Thyroid gland (tissue), 4 donors: Measurements from ENCODE around the gene DIP2C.

Source experiments
- POLR2A ChIP-seq, 2 donors: fragments of 450-650 bp; IDR thresholded peaks; one replicate each; pipeline ENCODE4 v1.6.1; 2017; ENCODE audit warnings: antibody characterized with exemption in 2 of 2, mild to moderate bottlenecking in 2 of 2, moderate library complexity in 1 of 2
- TF ChIP-seq, protein P1 (sequence below), 6 experiments: fragments of 200-600 bp in 3 of 6; fragments of 450-650 bp in 3 of 6; sonication (generic) in 3 of 6; IDR thresholded peaks; one replicate each; pipeline ENCODE4 v1.5.1; 2016 to 2019; ENCODE audit warnings: antibody characterized with exemption in 6 of 6, mild to moderate bottlenecking in 2 of 6, inconsistent platforms in 1 of 6, moderate library complexity in 1 of 6

DNA sequence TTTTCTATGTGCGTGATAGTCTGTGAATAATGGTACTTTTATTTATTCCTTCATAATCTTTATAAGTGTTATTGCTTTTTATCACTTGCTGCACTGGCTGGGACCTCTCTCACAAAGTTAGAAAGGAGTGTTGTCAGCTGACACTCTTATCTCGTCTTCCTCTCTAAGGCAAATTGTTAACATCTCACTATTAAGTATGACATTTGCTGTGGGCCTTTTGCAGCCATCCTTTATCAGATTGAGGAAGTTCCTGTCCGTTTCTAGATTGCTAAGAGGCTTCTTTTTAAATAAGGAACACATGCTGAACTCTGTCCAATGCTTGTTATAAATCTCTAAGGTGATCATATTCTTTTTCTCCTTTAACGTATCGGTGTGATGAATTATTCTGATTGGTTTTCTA, 27.4 kb upstream of the DIP2C start:
- no peak for TF ChIP-seq POLR2A (IDR thresholded peaks at IDR 0.05)
- TF ChIP-seq, protein P1, sequence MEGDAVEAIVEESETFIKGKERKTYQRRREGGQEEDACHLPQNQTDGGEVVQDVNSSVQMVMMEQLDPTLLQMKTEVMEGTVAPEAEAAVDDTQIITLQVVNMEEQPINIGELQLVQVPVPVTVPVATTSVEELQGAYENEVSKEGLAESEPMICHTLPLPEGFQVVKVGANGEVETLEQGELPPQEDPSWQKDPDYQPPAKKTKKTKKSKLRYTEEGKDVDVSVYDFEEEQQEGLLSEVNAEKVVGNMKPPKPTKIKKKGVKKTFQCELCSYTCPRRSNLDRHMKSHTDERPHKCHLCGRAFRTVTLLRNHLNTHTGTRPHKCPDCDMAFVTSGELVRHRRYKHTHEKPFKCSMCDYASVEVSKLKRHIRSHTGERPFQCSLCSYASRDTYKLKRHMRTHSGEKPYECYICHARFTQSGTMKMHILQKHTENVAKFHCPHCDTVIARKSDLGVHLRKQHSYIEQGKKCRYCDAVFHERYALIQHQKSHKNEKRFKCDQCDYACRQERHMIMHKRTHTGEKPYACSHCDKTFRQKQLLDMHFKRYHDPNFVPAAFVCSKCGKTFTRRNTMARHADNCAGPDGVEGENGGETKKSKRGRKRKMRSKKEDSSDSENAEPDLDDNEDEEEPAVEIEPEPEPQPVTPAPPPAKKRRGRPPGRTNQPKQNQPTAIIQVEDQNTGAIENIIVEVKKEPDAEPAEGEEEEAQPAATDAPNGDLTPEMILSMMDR (IDR thresholded peaks at IDR 0.05) = no peak
